22Rv1 (cell line): ENCODE measurements around the gene SREBF2.

ENCODE experiments used
- CTCF ChIP-seq: fragments of 450-650 bp; IDR thresholded peaks from 2 replicates; pipeline ENCODE4 v1.5.1; 2017; ENCODE audit warnings: mild to moderate bottlenecking
- ZFX ChIP-seq: fragments of 450-650 bp; IDR thresholded peaks from 2 replicates; pipeline ENCODE4 v1.6.1; 2017; ENCODE audit warnings: antibody characterized with exemption, borderline replicate concordance

- no peak for TF ChIP-seq CTCF
- no peak for TF ChIP-seq ZFX
Observed at GRCh38 chr22:41862160-41862529, 29.2 kb downstream of the SREBF2 start.
